Natural killer cell treated with Interleukin-12 subunit alpha and Interleukin-12 subunit beta and Interleukin-15 and Interleukin-18, amount 100 ng/mL, for 72 hours (primary cell): ENCODE measurements around the gene ZIK1. TPM values are rescaled to one million over a fixed set of nuclear protein-coding genes. Genes with fewer than 3 reads are reported as not detected.

Experiments used
- ATAC-seq, 2 donors: fragments of 150-1000 bp; cut with Tn5 transposase in 1 of 2; sonication (Bioruptor Pico), chemical (Tn5 transposase) in 1 of 2; 2 replicates each; pipeline ENCODE4 v1.10.0; 2021
- DNase-seq: peaks from one replicate; pipeline ENCODE4 v3.0.0; 2022; ENCODE audit warnings: low spot score
- H3K27ac Mint-ChIP-seq, 2 donors: 1 replicate in 1 of 2; 2 replicates in 1 of 2; pipeline ENCODE4 v1.8.0; 2022; ENCODE audit warnings: mixed read lengths in 2 of 2, mild to moderate bottlenecking in 1 of 2, moderate library complexity in 1 of 2
- H3K27me3 Mint-ChIP-seq, 2 donors: 1 replicate in 1 of 2; 2 replicates in 1 of 2; pipeline ENCODE4 v1.8.0; 2022; ENCODE audit warnings: mixed read lengths in 2 of 2
- H3K36me3 Mint-ChIP-seq: one replicate; pipeline ENCODE4 v1.8.0; 2022; ENCODE audit warnings: mixed read lengths
- H3K4me1 Mint-ChIP-seq, 2 donors: 1 replicate in 1 of 2; 2 replicates in 1 of 2; pipeline ENCODE4 v1.8.0; 2022; ENCODE audit warnings: low read depth in 2 of 2, mixed read lengths in 2 of 2, mild to moderate bottlenecking in 1 of 2
- H3K4me3 Mint-ChIP-seq: one replicate; pipeline ENCODE4 v1.8.0; 2022; ENCODE audit warnings: mixed read lengths
- H3K9me3 Mint-ChIP-seq: 2 replicates; pipeline ENCODE4 v1.8.0; 2022; ENCODE audit warnings: mixed read lengths
- total RNA-seq, 2 donors: library from RNA; stranded (reverse); gene quantifications; one replicate each; pipeline ENCODE4 v1.2.3, GENCODE V29; 2022

ZIK1 gene
- total RNA-seq, 2 donors from 2014 or later, result 4.8 to 5.5 TPM

GRCh38 chr19:57632987-57633831, 49.3 kb downstream of the ZIK1 start, which contains the start of gene ZNF211:
TSS of gene ZNF211 (plus strand) at chr19:57633168. CDS start at chr19:57633347, 179 bp downstream.
- H3K9me3 Mint-ChIP-seq, result peaks cover 21% of the 10 kb centered on the region
- peaks cover 19 to 28% of the 10 kb centered on the region in 2 donors for H3K4me1 Mint-ChIP-seq
- peak within 1 kb of the TSS; percentile 53 to 76 for H3K27ac Mint-ChIP-seq
- peaks cover 46% of the 10 kb centered on the region for H3K36me3 Mint-ChIP-seq
- ATAC-seq (peak; percentile 100), DNase-seq (peak; percentile 93)
- H3K4me3 Mint-ChIP-seq, result peak within 1 kb of the TSS; percentile 90
- H3K27me3 Mint-ChIP-seq, result no peaks in the 10 kb centered on the region

GRCh38 chr19:57633832-57634131, 49.8 kb downstream of the ZIK1 start:
- Mint-ChIP-seq H3K27me3 (no peaks in the 10 kb centered on the region), H3K4me1 (peaks cover 19 to 28% of the 10 kb centered on the region in 2 donors), H3K36me3 (peaks cover 52% of the 10 kb centered on the region), H3K4me3 (peak overlapping the region; percentile 90), H3K27ac (peak overlapping the region in 1 of 2 donors; percentile 76), H3K9me3 (peaks cover 22% of the 10 kb centered on the region)
- DNase-seq (no peak), ATAC-seq (no peak)

- Mint-ChIP-seq H3K27ac (no peak overlapping the region), H3K4me3 (no peak overlapping the region), H3K4me1 (peaks cover 19 to 28% of the 10 kb centered on the region in 2 donors), H3K9me3 (peaks cover 32% of the 10 kb centered on the region), H3K27me3 (no peaks in the 10 kb centered on the region), H3K36me3 (peaks cover 80% of the 10 kb centered on the region)
- ATAC-seq, result no peak
- no peak for DNase-seq
These were observed 53.4 kb downstream of the ZIK1 start for GRCh38 chr19:57637379-57637778.

GRCh38 chr19:57641715-57642234, 57.8 kb downstream of the ZIK1 start:
- H3K4me1 Mint-ChIP-seq, result no peaks in the 10 kb centered on the region
- ATAC-seq, result no peak
- no peak overlapping the region for H3K27ac Mint-ChIP-seq
- no peaks in the 10 kb centered on the region for H3K27me3 Mint-ChIP-seq
- H3K9me3 Mint-ChIP-seq, result peaks cover 29% of the 10 kb centered on the region
- H3K4me3 Mint-ChIP-seq, result no peak overlapping the region
- H3K36me3 Mint-ChIP-seq, result peaks cover 74% of the 10 kb centered on the region
- DNase-seq, result no peak

- Mint-ChIP-seq H3K27me3 (no peaks in the 10 kb centered on the region), H3K4me1 (no peaks in the 10 kb centered on the region), H3K4me3 (no peak overlapping the region)
These were observed 58.6 kb downstream of the ZIK1 start for GRCh38 chr19:57642396-57643046.

More at GRCh38 chr19:57642396-57643046, 58.6 kb downstream of the ZIK1 start:
- Mint-ChIP-seq H3K27ac (no peak overlapping the region), H3K9me3 (peaks cover 24% of the 10 kb centered on the region), H3K36me3 (peaks cover 74% of the 10 kb centered on the region)
- ATAC-seq (no peak), DNase-seq (no peak)

Other genes with a start within 250 kb of the ZIK1 start
- 1 to 10 TPM; 4.7 to 9.8 TPM for gene ZNF304, start 232.9 kb upstream of the ZIK1 start, total RNA-seq
- 1 to 10 TPM; 3.5 to 5.2 TPM for gene TRAPPC2B, start 220.6 kb upstream of the ZIK1 start, total RNA-seq
- 1 to 10 TPM; 2.2 to 3.0 TPM for gene ZNF547, start 220.6 kb upstream of the ZIK1 start, total RNA-seq
- gene ZNF548, start 194.3 kb upstream of the ZIK1 start, total RNA-seq, result 10 to 100 TPM; 18.9 to 22.0 TPM
- gene ZNF17, start 173.0 kb upstream of the ZIK1 start, total RNA-seq, result 10 to 100 TPM; 10.6 to 11.1 TPM
- gene ZNF749, start 148.8 kb upstream of the ZIK1 start, total RNA-seq, result 10 to 100 TPM; 11.5 to 21.7 TPM
- gene VN1R1, start 127.0 kb upstream of the ZIK1 start, total RNA-seq, result under 1 TPM in 1 of 2 donors, not detected in 1; 0.21 TPM
- 1 to 10 TPM; 3.4 to 6.8 TPM for gene ZNF772, start 106.6 kb upstream of the ZIK1 start, total RNA-seq
- gene ZNF419, start 96.4 kb upstream of the ZIK1 start, total RNA-seq, result 1 to 10 TPM; 6.7 to 7.2 TPM
- gene ZNF773, start 84.2 kb upstream of the ZIK1 start, total RNA-seq, result 1 to 10 TPM; 4.8 to 5.6 TPM
- 1 to 10 TPM; 4.8 to 7.3 TPM for gene ZNF549, start 56.8 kb upstream of the ZIK1 start, total RNA-seq
- gene ZNF550, start 24.3 kb upstream of the ZIK1 start, total RNA-seq, result 1 to 10 TPM; 7.8 to 8.8 TPM
- gene ZNF416, start 5.2 kb upstream of the ZIK1 start, total RNA-seq, result 1 to 10 TPM; 3.1 to 3.4 TPM
- 1 to 10 TPM; 4.7 to 9.8 TPM for gene ZNF530, start 15.7 kb downstream of the ZIK1 start, total RNA-seq
- 10 to 100 TPM; 11.3 to 11.6 TPM for gene ZNF134, start 30.1 kb downstream of the ZIK1 start, total RNA-seq
- 10 to 100 TPM in 1 of 2 donors, 1 to 10 TPM in 1; 9.9 to 12.4 TPM for gene ZNF211, start 49.0 kb downstream of the ZIK1 start, total RNA-seq
- gene ZSCAN4, start 84.8 kb downstream of the ZIK1 start, total RNA-seq, result not detected
- 10 to 100 TPM in 1 of 2 donors, 1 to 10 TPM in 1; 6.6 to 13.5 TPM for gene ZNF551, start 97.8 kb downstream of the ZIK1 start, total RNA-seq
- gene ZNF154, start 125.1 kb downstream of the ZIK1 start, total RNA-seq, result 1 to 10 TPM in 1 of 2 donors, under 1 TPM in 1; 0.81 to 1.3 TPM
- 1 to 10 TPM; 5.7 to 9.0 TPM for gene ZNF671, start 143.5 kb downstream of the ZIK1 start, total RNA-seq
- 10 to 100 TPM in 1 of 2 donors, 1 to 10 TPM in 1; 5.7 to 13.1 TPM for gene ZNF776, start 162.7 kb downstream of the ZIK1 start, total RNA-seq
- 10 to 100 TPM; 19.4 to 20.1 TPM for gene ZNF586, start 185.5 kb downstream of the ZIK1 start, total RNA-seq
- gene ZNF552, start 230.8 kb downstream of the ZIK1 start, total RNA-seq, result 10 to 100 TPM in 1 of 2 donors, 1 to 10 TPM in 1; 6.8 to 10.9 TPM
- gene ZNF587B, start 246.2 kb downstream of the ZIK1 start, total RNA-seq, result 10 to 100 TPM; 19.2 to 43.2 TPM